HFFc6 (cell line): ENCODE results near the gene ARL6IP4. TPM values are rescaled to one million over a fixed set of nuclear protein-coding genes. Genes with fewer than 3 reads are reported as not detected.

Experiments used
- DNase-seq: peaks from one replicate; pipeline ENCODE4 v3.0.0-alpha.2; 2018
- H3K27ac Mint-ChIP-seq: 2 replicates; pipeline ENCODE4 v1.8.0; 2020; ENCODE audit warnings: mild to moderate bottlenecking, mixed read lengths
- H3K27me3 Mint-ChIP-seq: 2 replicates; pipeline ENCODE4 v1.8.0; 2021; ENCODE audit warnings: mild to moderate bottlenecking, moderate library complexity, mixed read lengths; ENCODE audit not compliant: insufficient read depth
- H3K36me3 Mint-ChIP-seq: 2 replicates; pipeline ENCODE4 v1.8.0; 2021; ENCODE audit warnings: low read depth, mixed read lengths
- H3K4me1 Mint-ChIP-seq: 2 replicates; pipeline ENCODE4 v1.8.0; 2020; ENCODE audit warnings: low read depth, mixed read lengths
- H3K4me3 Mint-ChIP-seq: 2 replicates; pipeline ENCODE4 v1.8.0; 2020; ENCODE audit warnings: mild to moderate bottlenecking, moderate library complexity, mixed read lengths
- H3K9me3 Mint-ChIP-seq: 2 replicates; pipeline ENCODE4 v1.8.0; 2020; ENCODE audit warnings: mild to moderate bottlenecking, mixed read lengths
- CTCF ChIP-seq: fragments of 200-600 bp; sonication (generic); IDR thresholded peaks from 2 replicates; pipeline ENCODE4 v1.5.0; 2021; ENCODE audit warnings: antibody characterized with exemption, mild to moderate bottlenecking
- total RNA-seq, 6 experiments: library from RNA; stranded (reverse); fragmentation: NEBNext Ultra II Directional; extraction: Animal tissue kit (Norgen Biotek cat#: 25700); gene quantifications; 2 replicates in 1 of 6; 3 replicates in 5 of 6; pipeline ENCODE4 v1.2.3, GENCODE V29; 2021

The ARL6IP4 gene
- total RNA-seq, 6 experiments from 2014 or later, result 128 to 180 (median 149) TPM

DNA sequence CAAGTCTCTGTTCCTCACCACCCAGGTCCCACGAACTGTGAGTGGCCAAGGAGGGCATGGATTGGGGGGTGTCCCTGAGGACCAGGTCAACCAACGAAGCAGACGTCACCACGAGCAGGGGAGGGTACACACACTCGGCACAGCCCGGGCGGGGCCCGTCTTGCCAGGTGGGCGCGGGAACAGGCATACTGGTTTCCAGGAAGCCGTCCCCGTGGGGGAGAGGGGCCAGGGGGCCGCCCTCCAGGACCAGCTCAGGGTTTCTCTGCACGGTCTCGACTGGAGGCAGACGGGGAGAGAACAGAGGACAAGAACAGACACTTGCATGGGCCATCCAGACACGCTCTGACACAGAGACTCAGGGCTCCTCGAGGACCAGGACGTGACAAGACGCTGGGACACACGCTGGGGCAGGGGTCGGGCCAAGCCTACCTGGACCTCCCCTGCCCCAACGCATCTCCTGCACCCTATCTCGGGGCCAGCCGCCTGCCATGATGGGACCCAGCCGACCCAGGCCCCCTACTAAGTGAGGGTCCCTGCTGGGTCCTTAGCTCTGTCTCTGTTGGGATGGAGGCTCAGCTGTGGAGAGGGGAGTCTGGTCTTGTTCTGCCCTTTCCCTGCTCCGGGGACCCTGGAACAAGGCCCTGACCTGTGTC lies 11.3 kb downstream of the ARL6IP4 start:
- Mint-ChIP-seq H3K9me3 (no peaks in the 10 kb centered on the region), H3K27ac (no peak overlapping the region), H3K36me3 (no peaks in the 10 kb centered on the region), H3K27me3 (peaks cover 9% of the 10 kb centered on the region; the same call in 1 of the 2 replicates), H3K4me1 (no peaks in the 10 kb centered on the region), H3K4me3 (no peak overlapping the region)
- TF ChIP-seq CTCF, result no peak
- DNase-seq, result no peak

GRCh38 chr12:122992386-122992785 lies 11.9 kb downstream of the ARL6IP4 start:
- Mint-ChIP-seq H3K4me3 (no peak overlapping the region), H3K4me1 (no peaks in the 10 kb centered on the region), H3K27ac (no peak overlapping the region), H3K27me3 (peaks cover 9% of the 10 kb centered on the region; the same call in 1 of the 2 replicates), H3K36me3 (no peaks in the 10 kb centered on the region), H3K9me3 (no peaks in the 10 kb centered on the region)
- no peak for TF ChIP-seq CTCF
- DNase-seq, result no peak

DNA sequence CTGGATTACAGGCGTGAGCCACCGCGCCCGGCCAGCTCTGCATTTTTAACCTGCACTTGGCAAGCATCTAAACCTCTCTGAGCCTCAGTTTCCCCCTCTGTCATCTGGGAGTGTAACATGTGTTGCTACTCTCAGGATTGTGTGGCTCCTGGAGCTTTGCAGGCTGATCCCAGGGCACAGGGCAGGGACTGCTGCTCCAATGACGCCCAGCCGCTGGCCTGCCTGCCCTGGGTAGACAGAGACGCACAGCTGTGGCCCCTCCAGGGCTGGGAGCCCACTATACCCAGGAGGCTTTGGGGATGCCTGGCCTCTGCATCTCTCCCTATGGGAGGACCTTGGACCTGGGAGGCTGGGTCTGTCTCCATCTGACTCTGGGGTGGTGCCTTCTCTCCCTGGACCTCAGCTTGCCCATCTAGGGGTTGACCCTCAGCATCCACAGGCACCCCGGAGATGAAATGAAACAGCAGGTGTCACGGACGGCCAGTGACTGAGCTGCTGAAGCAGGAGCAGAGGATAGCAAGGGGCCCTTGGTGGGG lies 13.7 kb downstream of the ARL6IP4 start:
- no peak for TF ChIP-seq CTCF
- Mint-ChIP-seq H3K4me1 (no peaks in the 10 kb centered on the region), H3K36me3 (no peaks in the 10 kb centered on the region), H3K9me3 (no peaks in the 10 kb centered on the region), H3K4me3 (no peak overlapping the region), H3K27ac (no peak overlapping the region), H3K27me3 (peaks cover 9% of the 10 kb centered on the region)
- no peak for DNase-seq

DNA sequence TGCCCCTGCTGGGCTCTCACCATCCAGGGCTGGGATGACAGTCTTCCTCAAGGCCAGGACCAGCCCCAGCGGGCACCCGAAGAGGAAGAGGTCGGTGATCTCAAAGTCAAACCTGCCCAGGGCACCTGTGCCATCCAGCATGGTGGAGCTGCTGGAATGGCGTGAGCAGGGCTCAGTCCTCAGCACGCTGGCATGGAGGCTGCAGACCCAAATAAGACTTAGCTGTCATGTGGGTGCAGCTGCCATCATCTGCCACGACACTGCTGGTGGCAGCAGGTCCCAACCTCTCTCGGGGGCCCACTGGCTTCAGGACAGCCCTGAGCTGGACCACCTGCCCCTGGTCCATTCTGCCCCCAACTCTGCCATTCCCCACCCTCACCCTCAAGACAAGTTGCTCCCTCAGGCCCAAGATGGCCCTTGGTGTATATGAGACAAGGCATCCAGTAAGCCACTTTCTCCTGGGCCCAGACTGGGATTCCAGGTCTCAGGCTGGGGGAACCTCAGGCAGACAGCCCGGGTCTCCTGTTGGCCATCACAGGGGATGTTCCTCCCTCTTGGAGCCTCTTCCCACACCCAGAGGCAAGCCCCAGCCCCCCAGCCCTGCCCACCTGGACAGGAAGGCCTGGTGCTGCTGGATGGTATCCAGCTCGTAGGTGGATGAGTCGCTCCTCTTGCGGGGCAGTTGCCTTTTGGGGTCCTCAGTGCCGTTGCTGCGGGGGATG lies 14.5 kb downstream of the ARL6IP4 start:
- H3K4me3 Mint-ChIP-seq, result no peak overlapping the region
- no peaks in the 10 kb centered on the region for H3K4me1 Mint-ChIP-seq
- H3K27ac Mint-ChIP-seq, result no peak overlapping the region
- no peak for DNase-seq
- no peak for TF ChIP-seq CTCF
- peaks cover 9% of the 10 kb centered on the region for H3K27me3 Mint-ChIP-seq
- H3K9me3 Mint-ChIP-seq, result no peaks in the 10 kb centered on the region
- H3K36me3 Mint-ChIP-seq, result no peaks in the 10 kb centered on the region

- peaks cover 9% of the 10 kb centered on the region for H3K27me3 Mint-ChIP-seq
Observed at GRCh38 chr12:122995503-122996187, 15.2 kb downstream of the ARL6IP4 start.

More at GRCh38 chr12:122995503-122996187, 15.2 kb downstream of the ARL6IP4 start:
- Mint-ChIP-seq H3K27ac (no peak overlapping the region), H3K36me3 (no peaks in the 10 kb centered on the region), H3K4me1 (no peaks in the 10 kb centered on the region), H3K4me3 (no peak overlapping the region), H3K9me3 (no peaks in the 10 kb centered on the region)
- no peak for TF ChIP-seq CTCF
- DNase-seq, result no peak
